ENCODE measurements around the gene DHTKD1. TPM values are rescaled to one million over a fixed set of nuclear protein-coding genes. Genes with fewer than 3 reads are reported as not detected.
A peak's percentile ranks its signal among the peaks of the same experiment; 100 is the strongest.

DHTKD1 gene
- total and polyA plus RNA-seq, 10 of the 15 experiments (the other 5 are each of a cell fraction or from before 2014, with no cell fraction given): 11.3 to 35.0 (median 26.9) TPM

DNA sequence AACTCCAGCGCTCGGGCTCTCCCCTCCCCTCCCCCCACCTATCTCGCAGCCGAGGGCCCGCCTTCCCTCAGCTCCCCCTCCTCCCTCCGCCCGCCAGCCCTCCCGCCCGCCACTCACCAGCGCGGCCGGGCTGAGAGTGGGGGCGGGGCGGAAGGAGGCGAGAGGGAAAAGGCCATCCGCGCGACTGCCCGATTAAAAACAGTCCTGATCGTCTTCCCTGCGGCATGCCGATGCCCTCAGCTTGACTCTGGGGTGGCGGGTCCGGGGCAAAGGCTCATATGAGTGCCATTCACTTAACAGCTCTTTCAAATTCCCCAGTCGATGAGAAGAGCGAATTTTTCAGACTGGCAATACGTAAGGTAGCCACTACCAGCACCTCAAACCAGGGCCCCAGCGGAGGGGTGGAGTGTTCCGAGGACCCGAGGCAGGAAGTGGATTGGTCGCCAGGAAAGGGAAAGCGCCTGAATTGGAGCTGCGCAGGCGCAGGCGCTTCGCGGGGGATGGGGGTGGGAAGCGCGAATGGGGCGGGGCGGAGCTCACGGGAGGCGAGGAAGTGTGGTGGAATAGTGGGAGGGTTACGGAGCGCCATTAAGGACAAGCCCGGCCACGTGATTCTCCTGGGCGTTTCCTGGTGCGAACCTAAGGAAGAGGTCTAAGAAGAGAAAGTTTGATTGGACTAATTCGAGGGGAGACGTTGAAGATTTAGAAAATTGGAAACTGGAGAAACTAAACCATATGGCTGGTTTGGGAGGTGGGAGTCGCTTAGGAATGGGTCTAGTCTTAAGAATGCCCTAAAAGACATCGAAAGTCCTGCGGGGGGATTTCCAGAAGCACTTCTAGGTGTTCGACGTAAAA lies 25.7 kb upstream of the DHTKD1 start, which contains the start of gene UPF2 (continued):
- TF ChIP-seq ZNF687 (IDR thresholded peaks at IDR 0.05) (no peak), MXI1 (IDR thresholded peaks at IDR 0.05; ENCODE audit: low read depth, low read length) (peak; percentile 33; the same call in 1 of the 2 replicates), IKZF2 (IDR thresholded peaks at IDR 0.05) (peak; percentile 24 to 86), CHD4 (IDR thresholded peaks at IDR 0.05) (no peak), REST (IDR thresholded peaks at IDR 0.05; ENCODE audit: low read depth, low read length) (no peak), TCF7 (IDR thresholded peaks at IDR 0.05; ENCODE audit: borderline replicate concordance) (no peak), FOS (IDR thresholded peaks at IDR 0.05; ENCODE audit: borderline replicate concordance, extremely low read depth, insufficient read length) (no peak), ZBTB33 (IDR thresholded peaks at IDR 0.05) (peak; percentile 86; the same call in 1 of the 2 replicates), PML (IDR thresholded peaks at IDR 0.05; ENCODE audit: low read length) (no peak; the same call in 1 of the 2 replicates), WRNIP1 (IDR thresholded peaks at IDR 0.05; ENCODE audit: borderline replicate concordance, low read depth, low read length) (0 out of 2 replicates have a peak, but pooled peaks have one; percentile 13), KDM1A (IDR thresholded peaks at IDR 0.05; ENCODE audit: borderline replicate concordance) (no peak), STAT3 (IDR thresholded peaks at IDR 0.05; ENCODE audit: low read depth, low read length) (no peak), JUNB (IDR thresholded peaks at IDR 0.05) (no peak), ZNF207 (IDR thresholded peaks at IDR 0.05; ENCODE audit: borderline replicate concordance) (peak; percentile 21; the same call in 1 of the 2 replicates), IRF5 (IDR thresholded peaks at IDR 0.05; ENCODE audit: borderline replicate concordance) (peak; percentile 99)
- TF ChIP-seq, protein P1, sequence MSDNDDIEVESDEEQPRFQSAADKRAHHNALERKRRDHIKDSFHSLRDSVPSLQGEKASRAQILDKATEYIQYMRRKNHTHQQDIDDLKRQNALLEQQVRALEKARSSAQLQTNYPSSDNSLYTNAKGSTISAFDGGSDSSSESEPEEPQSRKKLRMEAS (IDR thresholded peaks at IDR 0.05; ENCODE audit: low read depth, low read length): peak; percentile 62
- TF ChIP-seq, protein P2, sequence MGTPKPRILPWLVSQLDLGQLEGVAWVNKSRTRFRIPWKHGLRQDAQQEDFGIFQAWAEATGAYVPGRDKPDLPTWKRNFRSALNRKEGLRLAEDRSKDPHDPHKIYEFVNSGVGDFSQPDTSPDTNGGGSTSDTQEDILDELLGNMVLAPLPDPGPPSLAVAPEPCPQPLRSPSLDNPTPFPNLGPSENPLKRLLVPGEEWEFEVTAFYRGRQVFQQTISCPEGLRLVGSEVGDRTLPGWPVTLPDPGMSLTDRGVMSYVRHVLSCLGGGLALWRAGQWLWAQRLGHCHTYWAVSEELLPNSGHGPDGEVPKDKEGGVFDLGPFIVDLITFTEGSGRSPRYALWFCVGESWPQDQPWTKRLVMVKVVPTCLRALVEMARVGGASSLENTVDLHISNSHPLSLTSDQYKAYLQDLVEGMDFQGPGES (IDR thresholded peaks at IDR 0.05): peak; percentile 46; the same call in 1 of the 2 replicates
